ENCODE data around the gene KLHL22.

- TF ChIP-seq CTCF (IDR thresholded peaks at IDR 0.05; ENCODE audit: low read depth, low read length, poor library complexity, severe bottlenecking) (no peak), EZH2phosphoT487 (IDR thresholded peaks at IDR 0.05; ENCODE audit: borderline replicate concordance, low read length) (no peak)
These were observed 35.7 kb downstream of the KLHL22 start for GRCh38 chr22:20459862-20460261.

Data from DOHH2 (cell line).